Measurements from ENCODE around the gene ZYG11B. TPM values are rescaled to one million over a fixed set of nuclear protein-coding genes. Genes with fewer than 3 reads are reported as not detected.
A peak's percentile ranks its signal among the peaks of the same experiment; 100 is the strongest.

Gene ZYG11B
- total and polyA plus RNA-seq, 2 of the 13 experiments (the other 11 are each of a cell fraction or from before 2014, with no cell fraction given), result 6.9 to 17.9 TPM

DNA sequence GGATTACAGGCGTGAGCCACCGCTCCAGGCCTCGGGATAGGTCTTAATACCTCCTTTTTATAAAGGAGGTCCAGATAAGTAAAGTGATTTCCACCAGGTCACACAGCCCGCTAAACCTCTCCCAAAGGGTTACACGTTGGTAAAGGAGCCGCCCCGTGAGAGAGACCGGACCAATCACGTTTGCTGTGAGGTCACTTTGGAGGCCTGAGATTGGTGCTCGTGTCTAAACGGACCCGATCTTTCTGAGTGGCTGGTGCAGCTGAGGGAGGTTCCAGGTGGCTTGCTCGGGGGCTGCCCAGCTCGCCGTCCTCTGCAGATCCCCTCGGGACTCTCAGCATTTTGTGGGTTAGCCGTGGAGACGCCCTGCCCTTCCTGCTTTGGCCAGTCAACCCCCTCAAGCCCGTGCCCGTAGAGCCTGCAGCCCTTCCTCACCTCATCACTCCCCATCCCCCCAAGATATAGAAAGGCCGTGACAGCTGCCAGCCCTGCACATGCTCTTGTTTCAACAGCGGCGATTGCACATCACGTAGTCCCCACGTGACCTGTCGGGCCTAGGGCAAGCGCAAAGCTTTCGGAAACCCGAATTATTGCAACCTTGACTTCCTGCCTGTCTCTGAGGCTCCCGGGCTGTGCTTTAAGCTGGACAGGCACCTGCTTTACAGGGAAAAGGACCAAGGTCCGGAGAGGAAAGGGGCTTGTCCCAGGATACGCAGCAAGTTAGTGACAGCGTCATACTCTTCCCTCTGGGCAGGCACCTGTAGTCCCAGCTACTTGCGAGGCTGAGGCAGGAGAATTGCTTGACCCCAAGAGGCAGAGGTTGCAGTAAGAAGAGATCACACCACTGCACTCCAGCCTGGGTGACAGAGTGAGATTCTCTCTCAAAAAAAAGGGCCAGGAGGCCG lies 23.1 kb upstream of the ZYG11B start (continued):
- TF ChIP-seq ZNF446 (CRISPR knock-in tag; IDR thresholded peaks at IDR 0.05), result peak; percentile 85; the same call in 1 of the 2 replicates
- TF ChIP-seq JUNB (CRISPR knock-in tag; IDR thresholded peaks at IDR 0.05; ENCODE audit: borderline replicate concordance), result no peak; the same call in 1 of the 2 replicates
- no peak for TF ChIP-seq SRSF4 (IDR thresholded peaks at IDR 0.05; ENCODE audit: low read depth, low read length, poor library complexity, severe bottlenecking)
- TF ChIP-seq ARID4A (CRISPR knock-in tag; IDR thresholded peaks at IDR 0.05; ENCODE audit: borderline replicate concordance), result peak; percentile 97
- peak; percentile 23; the same call in 1 of the 2 replicates for TF ChIP-seq NCOA2 (CRISPR knock-in tag; IDR thresholded peaks at IDR 0.05)
- peak; percentile 96 for TF ChIP-seq MXD4 (CRISPR knock-in tag; IDR thresholded peaks at IDR 0.05)
- no peak for TF ChIP-seq TCF7L2 (IDR thresholded peaks at IDR 0.05; ENCODE audit: low read depth, low read length)
- peak; percentile 49; the same call in 1 of the 2 replicates for TF ChIP-seq TEF (CRISPR knock-in tag; IDR thresholded peaks at IDR 0.05)
- TF ChIP-seq ZBTB21 (CRISPR knock-in tag; IDR thresholded peaks at IDR 0.05), result no peak
- no peak; the same call in 1 of the 2 replicates for TF ChIP-seq PLSCR1 (CRISPR knock-in tag; IDR thresholded peaks at IDR 0.05; ENCODE audit: borderline replicate concordance)
- TF ChIP-seq, protein P1, sequence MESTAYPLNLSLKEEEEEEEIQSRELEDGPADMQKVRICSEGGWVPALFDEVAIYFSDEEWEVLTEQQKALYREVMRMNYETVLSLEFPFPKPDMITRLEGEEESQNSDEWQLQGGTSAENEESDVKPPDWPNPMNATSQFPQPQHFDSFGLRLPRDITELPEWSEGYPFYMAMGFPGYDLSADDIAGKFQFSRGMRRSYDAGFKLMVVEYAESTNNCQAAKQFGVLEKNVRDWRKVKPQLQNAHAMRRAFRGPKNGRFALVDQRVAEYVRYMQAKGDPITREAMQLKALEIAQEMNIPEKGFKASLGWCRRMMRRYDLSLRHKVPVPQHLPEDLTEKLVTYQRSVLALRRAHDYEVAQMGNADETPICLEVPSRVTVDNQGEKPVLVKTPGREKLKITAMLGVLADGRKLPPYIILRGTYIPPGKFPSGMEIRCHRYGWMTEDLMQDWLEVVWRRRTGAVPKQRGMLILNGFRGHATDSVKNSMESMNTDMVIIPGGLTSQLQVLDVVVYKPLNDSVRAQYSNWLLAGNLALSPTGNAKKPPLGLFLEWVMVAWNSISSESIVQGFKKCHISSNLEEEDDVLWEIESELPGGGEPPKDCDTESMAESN (CRISPR knock-in tag; conservative IDR thresholded peaks at IDR 0.05), result peak; percentile 90
- TF ChIP-seq ZNF530 (CRISPR knock-in tag; IDR thresholded peaks at IDR 0.05; ENCODE audit: low read depth), result peak; percentile 66; the same call in 1 of the 2 replicates
- 0 out of 2 replicates have a peak, but pooled peaks have one; percentile 75 for TF ChIP-seq ATF5 (CRISPR knock-in tag; IDR thresholded peaks at IDR 0.05; ENCODE audit: low read depth)
- 0 out of 2 replicates have a peak, but pooled peaks have one; percentile 34 for TF ChIP-seq ZNF790 (CRISPR knock-in tag; IDR thresholded peaks at IDR 0.05; ENCODE audit: borderline replicate concordance)
- TF ChIP-seq ZNF7 (CRISPR knock-in tag; IDR thresholded peaks at IDR 0.05), result no peak
- TF ChIP-seq ZFP41 (CRISPR knock-in tag; IDR thresholded peaks at IDR 0.05; ENCODE audit: borderline replicate concordance), result peak; percentile 80
- TF ChIP-seq, protein P2, sequence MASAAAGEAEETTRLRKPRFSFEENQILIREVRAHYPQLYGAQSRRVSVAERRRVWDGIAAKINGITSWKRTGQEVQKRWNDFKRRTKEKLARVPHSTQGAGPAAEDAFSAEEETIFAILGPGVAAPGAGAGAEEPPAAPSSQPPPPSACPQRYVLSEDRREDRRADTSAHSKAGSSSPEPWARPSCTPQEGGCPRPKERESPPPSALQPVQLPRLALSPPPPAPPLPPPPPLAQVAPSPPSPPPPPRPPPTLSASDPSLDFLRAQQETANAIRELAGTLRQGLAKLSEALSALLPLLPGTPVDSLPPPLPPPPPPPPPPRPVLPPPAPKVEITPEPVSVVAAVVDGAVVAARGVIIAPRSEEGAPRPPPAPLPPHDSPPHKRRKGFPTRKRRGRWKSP (CRISPR knock-in tag; IDR thresholded peaks at IDR 0.05), result peak; percentile 98
- peak; percentile 56 for TF ChIP-seq U2AF1 (optimal IDR thresholded peaks at IDR 0.05; ENCODE audit: low read depth, low read length)

All from HepG2 (cell line).